GM18520 (cell line): Measurements from ENCODE around the gene PPP1R15A.
"Not testable (repeated sequence)": the region's sequence is repeated elsewhere in the genome, so short reads cannot be mapped to it uniquely, and the experiment has no call there.

Source experiments
- ATAC-seq: cut with Tn5 transposase; IDR thresholded peaks from one replicate; pipeline ENCODE4 v1.9.1; 2021; ENCODE audit not compliant: unreplicated experiment

The PPP1R15A gene

DNA sequence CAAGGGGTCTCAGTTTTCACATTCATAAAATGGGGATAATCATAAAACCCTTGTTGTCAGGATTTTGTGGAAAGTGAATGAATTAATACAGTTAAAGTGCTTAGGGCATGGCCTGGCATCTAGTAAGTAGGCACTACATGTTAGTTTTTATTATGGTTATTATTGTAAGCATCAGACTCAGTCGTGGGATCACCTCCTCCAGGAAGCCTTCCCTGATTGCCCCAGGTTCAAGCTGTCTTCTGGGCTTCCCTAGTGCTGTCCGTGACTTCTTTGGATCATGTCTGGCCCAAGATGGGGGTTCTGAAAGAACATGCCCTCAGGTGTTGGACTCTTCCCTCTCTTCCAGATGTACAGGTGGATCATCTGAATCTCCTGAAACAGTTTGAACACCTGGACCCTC is 38.6 kb downstream of the PPP1R15A start:
- no peak for ATAC-seq

DNA sequence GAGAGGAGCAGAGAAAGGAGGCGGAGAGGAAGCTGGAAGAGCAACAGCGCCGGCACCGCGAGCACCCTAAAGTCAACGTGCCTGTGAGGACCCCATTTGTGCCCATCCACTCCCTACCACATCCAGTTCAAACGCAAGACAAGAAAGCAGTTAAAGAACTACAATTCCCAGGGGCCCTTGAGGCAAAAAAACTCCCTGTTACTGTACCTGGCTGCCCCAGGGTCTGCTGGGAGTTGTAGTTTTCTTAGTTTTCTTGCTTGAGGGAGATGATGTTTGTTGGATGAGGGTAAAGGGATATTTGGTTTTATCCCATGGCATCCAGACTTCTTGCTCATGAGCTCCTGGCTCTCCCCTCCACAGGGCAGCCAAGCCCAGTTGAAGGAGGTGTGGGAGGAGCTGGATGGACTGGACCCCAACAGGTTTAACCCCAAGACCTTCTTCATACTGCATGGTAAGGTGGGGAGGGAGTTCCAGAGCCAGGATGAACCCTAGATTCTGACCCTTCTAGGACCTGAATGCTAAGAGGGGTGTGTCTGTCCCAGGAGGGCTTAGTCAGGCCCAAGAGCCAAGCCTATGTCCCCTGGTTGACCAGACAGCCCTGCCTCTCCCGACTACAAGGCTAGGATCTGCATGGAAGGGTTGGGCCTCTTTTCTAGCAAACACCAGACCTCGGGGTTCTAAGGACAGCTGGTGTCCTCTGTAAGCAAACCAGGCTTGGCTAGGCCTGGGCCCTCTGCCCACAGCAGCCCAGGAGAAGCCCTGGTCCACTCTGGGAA is 41.1 kb downstream of the PPP1R15A start:
- no peak for ATAC-seq

DNA sequence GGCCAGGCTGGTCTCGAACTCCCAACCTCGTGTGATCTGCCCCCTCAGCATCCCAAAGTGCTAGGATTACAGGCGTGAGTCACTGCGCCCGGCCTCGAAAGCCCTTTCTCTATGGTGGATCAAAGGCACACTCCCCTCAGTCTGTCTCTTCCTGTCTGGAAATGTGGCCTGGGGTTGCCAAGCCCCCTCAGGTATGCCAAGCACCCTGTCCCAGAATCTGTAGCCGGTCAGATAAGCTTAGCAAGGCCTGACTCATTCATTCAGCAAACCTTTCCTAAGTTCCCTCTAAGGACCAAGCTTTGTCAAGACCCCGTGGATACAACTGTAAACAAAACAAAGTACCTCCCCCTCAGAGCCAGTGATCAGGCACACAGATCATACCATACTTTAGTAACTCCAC is 42.0 kb downstream of the PPP1R15A start:
- no peak for ATAC-seq

DNA sequence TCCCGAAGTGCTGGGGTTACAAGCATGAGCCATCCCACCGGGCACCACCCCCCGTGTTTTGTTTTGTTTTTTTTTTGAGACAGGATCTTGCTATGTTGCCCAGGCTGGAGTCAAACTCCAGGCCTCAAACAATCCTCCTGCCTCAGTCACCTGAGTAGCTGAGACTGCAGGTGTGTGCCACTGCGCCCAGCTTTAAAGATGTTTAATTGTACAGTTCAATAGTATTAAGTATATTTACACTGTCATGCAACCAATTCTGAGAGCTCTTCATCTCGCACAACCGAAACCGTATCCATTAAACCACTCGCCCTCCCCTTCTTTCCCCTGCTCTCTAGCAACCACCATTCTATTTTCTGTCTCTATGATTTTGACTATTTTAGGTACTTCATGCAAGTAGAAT is 43.5 kb downstream of the PPP1R15A start:
- no peak for ATAC-seq

GRCh38 chr19:48918071-48918470 is 45.9 kb downstream of the PPP1R15A start:
- no peak for ATAC-seq

DNA sequence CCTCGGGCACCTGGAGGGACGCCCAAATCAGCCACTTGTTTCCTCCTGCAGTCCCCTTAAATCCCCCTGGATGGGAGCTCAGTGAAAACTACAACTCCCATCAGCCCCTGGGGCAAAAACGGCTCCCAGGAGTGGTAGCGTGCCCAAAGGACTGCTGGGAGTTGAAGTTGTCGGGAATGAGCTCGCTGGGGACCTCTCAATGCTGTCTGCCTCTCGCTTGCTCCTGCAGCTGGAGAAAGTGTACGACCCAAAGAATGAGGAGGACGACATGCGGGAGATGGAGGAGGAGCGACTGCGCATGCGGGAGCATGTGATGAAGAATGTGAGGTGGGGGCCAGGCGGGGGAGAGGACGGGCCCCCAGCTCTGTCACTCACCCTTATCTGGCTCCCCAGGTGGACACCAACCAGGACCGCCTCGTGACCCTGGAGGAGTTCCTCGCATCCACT is 46.6 kb downstream of the PPP1R15A start:
- no peak for ATAC-seq

DNA sequence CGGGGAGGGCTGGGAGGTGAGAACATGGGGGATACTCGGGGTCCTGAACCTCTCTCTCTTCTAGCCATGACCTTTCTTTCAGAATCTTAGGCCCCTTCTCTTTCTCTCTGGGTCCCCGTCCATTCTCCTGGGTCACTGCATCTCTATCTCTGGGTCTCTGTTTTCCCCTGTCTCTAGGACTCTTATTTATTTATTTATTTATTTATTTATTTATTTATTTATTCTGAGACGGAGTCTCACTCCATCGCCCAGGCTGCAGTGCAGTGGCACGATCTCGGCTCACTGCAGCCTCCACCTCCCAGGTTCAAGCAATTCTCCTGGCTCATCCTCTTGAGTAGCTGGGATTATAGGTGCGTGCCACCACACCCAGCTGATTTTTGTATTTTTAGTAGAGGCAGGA is 47.0 kb downstream of the PPP1R15A start:
- not testable (repeated sequence) for ATAC-seq

DNA sequence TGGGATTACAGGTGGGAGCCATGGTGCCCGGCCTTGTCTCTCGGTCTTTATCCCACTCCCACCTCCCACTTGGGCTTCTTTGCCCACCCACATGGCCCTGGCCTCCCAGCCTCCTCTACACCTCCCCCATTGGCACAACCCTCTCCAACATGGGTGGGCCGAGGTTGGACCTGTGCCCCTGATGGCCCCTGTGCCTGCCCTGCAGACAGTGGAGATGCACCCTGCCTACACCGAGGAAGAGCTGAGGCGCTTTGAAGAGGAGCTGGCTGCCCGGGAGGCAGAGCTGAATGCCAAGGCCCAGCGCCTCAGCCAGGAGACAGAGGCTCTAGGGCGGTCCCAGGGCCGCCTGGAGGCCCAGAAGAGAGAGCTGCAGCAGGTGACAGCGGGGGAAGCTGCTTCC is 48.7 kb downstream of the PPP1R15A start:
- no peak for ATAC-seq

GRCh38 chr19:48921721-48922500 is 49.7 kb downstream of the PPP1R15A start:
- no peak for ATAC-seq

- ATAC-seq, result no peak
These were observed 50.6 kb downstream of the PPP1R15A start for GRCh38 chr19:48922548-48923490.

DNA sequence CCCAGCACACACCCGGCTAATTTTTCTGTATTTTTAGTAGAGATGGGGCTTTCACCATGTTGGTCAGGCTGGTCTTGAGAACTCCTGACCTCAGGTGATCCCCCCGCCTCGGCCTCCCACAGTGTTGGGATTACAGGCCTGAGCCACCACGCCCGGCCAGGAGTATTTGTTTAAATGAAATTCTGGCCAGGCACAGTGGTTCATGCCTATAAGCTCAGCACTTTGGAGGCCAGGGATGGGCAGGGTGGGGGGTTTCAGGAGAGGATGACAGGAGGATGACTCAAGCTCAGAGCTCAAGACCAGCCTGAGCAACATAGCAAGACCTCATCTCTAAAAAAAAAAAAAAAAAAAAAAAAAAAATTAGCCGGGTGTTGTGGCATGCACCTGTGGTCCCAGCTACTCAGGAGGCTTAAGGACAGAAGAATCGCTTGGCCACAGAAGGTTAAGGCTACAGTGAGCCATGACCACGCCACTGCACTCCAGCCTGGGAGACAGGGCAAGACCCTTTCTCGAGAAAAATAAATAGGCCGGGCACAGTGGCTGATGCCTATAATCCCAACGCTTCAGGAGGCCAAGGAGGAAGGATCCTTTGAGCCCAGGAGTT is 53.1 kb downstream of the PPP1R15A start:
- no peak for ATAC-seq
